Measurements from ENCODE around the gene SESN1.
A peak's percentile ranks its signal among the peaks of the same experiment; 100 is the strongest.

The SESN1 gene

DNA sequence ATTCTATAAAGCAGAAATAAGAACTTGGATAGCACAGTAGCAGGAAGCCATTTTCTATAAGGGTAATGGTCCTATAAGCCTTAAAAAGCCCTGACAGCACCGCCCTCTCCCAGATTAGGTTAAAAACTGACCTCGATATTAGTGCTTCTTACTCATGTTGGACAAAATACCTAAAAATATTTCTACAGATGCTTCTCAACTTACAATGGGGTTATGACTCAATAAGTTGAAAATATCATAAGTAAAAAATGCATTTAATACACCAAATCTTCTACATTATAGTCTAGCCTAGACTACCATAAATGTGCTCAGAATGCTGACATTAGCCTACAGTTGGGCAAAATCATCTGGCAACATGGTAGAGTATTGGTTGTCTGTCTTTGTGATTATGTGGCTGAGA is 70.3 kb downstream of the SESN1 start:
- no peak for DNase-seq

DNA sequence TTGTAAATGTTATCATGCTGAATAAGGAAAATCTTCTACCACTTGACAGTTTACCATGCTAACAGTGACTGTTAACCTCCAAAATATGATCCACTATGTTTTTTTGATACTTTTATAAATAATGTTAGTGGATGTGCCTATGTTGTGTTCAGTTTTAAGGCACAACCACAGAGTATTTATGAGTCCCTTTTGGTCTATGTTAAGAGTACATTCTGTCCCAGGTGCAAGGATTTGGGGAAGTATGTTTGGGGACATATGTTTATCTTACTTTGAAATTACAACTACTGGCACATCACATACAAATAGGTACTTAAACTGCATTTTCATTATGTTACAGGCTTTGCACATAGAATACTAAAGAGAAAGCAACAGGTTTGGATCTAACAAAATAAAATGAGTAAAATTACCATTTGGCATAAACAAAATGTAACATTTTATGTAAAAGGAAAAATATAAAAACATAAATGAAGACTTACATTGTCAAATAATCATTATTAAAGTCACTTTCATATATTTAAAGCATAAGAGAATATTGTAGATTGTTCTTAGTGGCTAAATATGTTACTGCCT is 71.2 kb downstream of the SESN1 start:
- DNase-seq = no peak

DNA sequence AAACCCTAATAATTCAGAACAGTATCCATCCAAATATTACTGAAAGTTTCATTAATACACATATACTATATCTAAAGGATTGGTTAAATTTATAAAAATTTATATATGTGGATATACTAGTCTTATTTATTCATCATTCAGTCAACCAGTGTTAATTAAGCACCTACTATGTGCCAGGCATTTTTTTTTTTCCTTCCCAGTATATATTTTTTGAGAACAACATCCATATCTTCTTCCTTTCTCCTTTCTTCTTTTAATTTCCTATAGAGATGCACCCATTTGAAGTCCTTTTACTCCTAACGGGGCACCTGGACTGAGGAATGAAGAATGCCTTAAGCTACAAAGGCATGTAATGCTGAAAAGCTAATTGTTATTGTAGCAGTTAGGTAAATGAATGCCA is 72.8 kb downstream of the SESN1 start:
- DNase-seq = no peak

GRCh38 chr6:109019911-109020310 is 74.7 kb downstream of the SESN1 start:
- no peak for DNase-seq

- no peak for DNase-seq
Observed at GRCh38 chr6:109015176-109015575, 79.5 kb downstream of the SESN1 start.

- peak; percentile 49 for DNase-seq
Observed at GRCh38 chr6:109014606-109015005, 80.0 kb downstream of the SESN1 start.

- no peak for DNase-seq
Observed at GRCh38 chr6:109013656-109014305, 80.9 kb downstream of the SESN1 start.

GRCh38 chr6:109010705-109011102 is 83.9 kb downstream of the SESN1 start:
- DNase-seq = no peak

DNA sequence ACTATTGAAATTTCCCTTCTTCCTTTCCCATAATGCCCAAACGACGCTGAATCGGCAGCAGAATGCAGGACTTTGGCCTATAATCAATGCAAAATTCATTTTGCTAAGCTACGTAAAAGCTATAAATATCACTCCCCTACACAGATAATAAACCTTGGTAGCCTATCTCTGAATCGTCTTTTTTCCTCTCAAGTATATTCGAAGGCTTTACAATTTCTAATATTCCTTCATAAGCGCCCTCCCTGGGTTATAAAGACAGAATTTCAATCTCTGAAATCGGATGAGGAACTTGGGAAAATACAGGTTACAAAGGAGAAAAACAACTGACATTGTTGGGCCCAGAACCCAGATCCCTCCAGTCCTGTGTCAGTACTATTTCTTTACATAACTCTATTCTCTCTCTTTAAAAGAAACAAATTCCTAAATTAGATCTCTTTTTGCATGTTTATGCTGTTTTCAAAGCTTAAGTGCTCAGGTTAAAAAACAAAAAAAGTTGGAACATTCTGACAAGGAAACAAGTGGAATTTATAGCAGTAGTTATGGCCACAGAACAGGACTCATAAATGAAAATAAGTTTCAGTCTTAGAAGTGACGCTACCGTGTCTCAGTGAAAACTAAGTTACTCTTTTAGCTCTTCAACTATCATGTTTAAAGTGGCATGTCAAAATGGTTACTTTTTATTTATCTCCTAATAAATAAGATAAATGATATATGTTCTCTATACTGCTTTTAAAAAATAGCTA is 84.5 kb downstream of the SESN1 start:
- DNase-seq = no peak

DNA sequence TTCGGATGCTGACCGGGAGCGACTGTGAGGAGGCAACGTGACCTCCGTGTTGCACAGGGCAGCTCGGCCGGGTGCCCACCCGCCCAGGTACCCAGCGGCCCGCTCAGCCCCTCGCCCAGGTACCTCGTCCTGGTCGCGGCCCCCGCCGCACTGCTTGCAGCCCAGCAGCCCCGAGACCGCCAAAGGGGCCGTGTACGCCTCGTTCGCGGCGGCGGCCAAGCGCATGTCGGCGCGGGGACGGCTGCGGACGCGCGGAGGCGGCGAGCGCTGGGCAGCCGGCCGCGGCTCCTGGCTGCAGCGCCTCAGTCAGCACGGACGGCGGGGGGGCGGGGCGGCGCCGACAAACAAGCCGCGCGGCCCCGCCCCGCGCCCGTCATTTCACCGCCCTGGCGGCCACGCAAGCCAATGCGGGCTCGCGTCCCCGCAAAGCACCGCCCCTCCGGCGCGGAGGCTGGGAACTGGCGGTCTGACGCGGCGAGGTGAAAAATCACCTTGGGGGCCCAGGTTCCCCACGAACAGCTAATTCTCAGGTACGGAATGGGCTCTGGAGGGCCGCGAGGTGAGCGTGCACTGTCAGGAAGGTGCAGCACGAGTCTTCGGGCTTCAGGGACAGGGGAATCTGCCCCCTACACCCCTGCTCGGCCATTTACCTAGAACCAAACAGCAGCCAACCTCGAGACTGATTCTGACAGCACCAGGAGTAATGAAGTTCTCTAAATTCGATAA is 85.2 kb downstream of the SESN1 start:
- DNase-seq = peak; percentile 93

DNA sequence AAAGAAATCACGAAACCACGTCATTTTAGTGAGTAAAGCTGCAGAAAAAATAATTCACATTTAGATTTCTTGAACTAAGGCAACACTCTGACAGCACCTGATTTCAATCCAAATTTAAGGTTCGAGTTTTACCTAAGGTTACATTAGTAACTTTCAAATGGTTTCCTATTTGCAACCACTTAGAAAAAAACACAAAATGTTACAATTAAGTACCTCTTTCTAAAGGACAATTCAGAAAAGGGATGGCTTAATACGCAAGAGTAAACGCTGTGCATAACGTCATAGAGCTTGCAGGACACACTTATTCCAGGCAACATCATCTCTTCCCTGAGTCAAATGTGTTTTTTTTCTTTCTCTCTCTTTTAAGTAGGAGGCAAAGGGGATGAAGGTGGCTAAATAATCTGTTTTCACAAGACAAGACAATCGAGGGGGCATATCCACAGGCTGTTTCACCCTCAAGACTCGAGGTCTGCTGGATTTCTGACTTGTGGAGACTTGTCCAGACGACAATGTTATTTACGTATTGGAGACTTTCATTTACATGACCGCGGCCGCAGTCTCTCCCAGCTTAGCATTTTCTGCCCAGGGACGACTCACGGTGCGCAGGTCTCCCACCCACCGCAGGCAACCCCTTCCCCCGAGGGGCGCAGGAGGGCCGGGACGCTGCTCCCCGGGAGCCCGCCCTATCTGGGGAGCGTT is 86.0 kb downstream of the SESN1 start:
- peak; percentile 62 for DNase-seq

GRCh38 chr6:109008054-109008453 is 86.6 kb downstream of the SESN1 start:
- no peak for DNase-seq

DNA sequence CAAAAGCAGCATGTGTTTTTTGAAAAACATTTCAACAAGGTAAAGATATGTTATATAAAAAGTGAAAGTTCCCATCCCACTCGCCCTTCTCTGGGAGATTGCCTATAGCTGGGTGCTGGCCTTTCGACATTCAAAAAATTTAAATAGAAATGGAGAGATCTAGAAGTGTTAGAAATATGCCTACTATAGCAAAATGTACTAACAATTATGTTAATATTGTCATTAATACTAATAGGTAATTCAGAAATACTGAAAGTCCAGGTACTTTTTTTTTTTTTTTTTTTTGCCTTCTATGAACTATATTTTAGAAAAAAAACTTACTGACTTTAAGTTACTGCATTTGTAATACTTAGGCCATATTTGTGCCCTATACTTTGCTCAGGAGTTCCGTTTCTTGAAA is 87.1 kb downstream of the SESN1 start:
- DNase-seq = no peak

GRCh38 chr6:109006818-109007217 is 87.8 kb downstream of the SESN1 start:
- DNase-seq = peak; percentile 52

DNA sequence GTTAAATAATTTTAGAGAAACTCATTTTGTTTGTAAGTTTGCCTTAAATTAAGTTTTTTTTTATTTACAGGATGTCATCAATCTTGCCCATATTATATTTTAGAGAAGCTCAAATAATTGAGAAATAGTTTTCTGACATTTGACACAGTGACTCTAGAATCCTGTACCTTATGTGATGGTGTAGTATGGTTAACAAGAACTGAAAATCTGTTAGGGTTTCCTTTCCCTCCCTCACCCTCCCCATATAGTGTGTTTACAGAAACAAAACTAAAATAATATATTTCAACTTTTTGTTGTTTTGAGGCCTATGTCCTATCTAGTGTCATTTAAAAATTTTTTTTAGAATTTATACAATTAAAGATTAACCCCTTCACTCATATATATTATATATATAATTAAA is 91.8 kb downstream of the SESN1 start:
- DNase-seq = no peak

- no peak for DNase-seq
Observed at GRCh38 chr6:109002051-109002697, 92.5 kb downstream of the SESN1 start.

DNA sequence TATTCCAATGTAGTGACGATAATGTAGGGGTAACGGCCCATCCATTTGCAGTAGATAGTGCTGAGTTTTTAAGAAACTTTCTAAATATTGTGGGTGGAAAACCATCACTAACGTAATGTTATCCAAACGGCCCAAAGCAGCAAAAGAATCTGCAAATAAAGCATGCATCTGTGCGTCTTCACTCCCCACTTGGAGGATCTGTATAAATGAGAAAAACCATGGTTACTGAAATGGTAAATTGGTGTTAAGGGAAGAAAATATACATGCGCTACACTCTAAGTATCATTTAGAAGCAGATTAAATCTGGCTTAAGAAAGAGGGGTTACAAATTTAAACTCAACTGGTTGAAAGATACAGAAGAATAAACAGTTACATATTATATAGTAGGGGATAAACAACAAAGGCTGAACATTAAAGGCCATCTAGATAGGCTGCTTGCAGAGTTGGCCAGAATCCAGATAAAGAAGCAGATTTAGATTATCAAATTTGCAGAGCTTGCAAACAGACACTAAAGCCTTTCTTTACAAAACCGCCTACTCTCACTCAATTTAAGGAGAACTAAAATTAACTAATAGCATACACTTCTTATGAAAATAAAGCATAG is 93.3 kb downstream of the SESN1 start:
- DNase-seq = no peak

GRCh38 chr6:109000289-109000688 is 94.4 kb downstream of the SESN1 start:
- no peak for DNase-seq

- DNase-seq = no peak
Observed at GRCh38 chr6:108999428-108999827, 95.2 kb downstream of the SESN1 start.

- no peak for DNase-seq
Observed at GRCh38 chr6:108998485-108998884, 96.2 kb downstream of the SESN1 start.

DNA sequence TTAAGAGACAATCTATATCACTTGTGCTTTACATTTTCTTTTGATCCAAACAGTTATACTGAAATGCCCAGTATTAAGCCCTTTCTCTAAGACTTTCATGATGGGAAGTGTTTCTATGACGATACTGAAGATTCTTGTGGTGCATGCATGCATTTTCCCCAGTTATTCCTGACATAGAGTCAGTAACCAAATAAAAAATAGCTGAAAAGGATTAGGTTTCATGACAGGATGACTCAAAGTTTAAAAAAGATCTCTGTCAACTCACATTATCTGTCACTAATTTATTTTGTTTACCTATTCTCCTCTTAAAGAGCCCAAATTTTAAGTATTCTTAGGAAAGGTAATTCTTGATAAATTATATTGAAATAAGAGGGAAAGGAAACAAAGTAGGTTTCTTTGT is 98.4 kb downstream of the SESN1 start:
- no peak for DNase-seq

DNA sequence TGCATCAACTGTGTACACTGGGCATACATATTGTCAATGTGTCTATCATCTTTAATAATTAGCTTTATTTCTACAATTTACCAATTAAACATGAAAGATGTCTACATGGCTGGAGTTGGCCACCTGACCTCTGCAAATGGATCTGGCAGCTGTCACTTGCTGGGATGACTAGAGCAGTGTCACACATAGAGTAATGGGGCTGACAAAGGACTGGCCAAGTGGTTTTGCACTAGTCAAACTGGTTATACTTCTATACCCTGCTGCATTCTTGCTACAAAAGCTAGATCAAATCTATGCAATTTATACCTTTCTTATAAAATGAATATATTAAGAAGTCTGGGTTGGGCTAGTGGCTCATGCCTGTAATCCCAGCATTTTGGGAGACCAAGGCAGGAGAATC is 99.3 kb downstream of the SESN1 start:
- no peak for DNase-seq
